Prostate gland (tissue), 2 donors: ENCODE data around the gene UMODL1. TPM values are rescaled to one million over a fixed set of nuclear protein-coding genes. Genes with fewer than 3 reads are reported as not detected.

Source experiments
- DNase-seq: peaks from one replicate; pipeline ENCODE4 v3.0.0-alpha.2; 2019; ENCODE audit warnings: low spot score
- H3K27ac ChIP-seq, 2 donors: fragments of 200-600 bp; sonication (generic); 2 replicates each; pipeline ENCODE4 v1.5.1; 2017 to 2019
- H3K27me3 ChIP-seq: fragments of 200-600 bp; sonication (generic); replicated peaks from 2 replicates; pipeline ENCODE4 v1.5.1; 2019; ENCODE audit not compliant: insufficient read depth
- H3K36me3 ChIP-seq, 2 donors: fragments of 200-600 bp; sonication (generic); 1 replicate in 1 of 2; 2 replicates in 1 of 2; pipeline versions ENCODE4 v1.5.1 to v1.8.1; 2017 to 2019
- H3K4me1 ChIP-seq: fragments of 200-600 bp; sonication (generic); replicated peaks from 2 replicates; pipeline ENCODE4 v1.5.1; 2019
- H3K4me3 ChIP-seq, 2 donors: fragments of 200-600 bp; sonication (generic); 2 replicates each; pipeline ENCODE4 v1.5.1; 2017 to 2019
- H3K9me3 ChIP-seq: fragments of 200-600 bp; sonication (generic); 2 replicates; pipeline ENCODE4 v1.5.1; 2017
- POLR2A ChIP-seq: fragments of 450-650 bp; IDR thresholded peaks from one replicate; pipeline ENCODE4 v1.6.1; 2016; ENCODE audit warnings: antibody characterized with exemption, mild to moderate bottlenecking
- POLR2AphosphoS5 ChIP-seq: sonication (generic); formaldehyde crosslinking; IDR thresholded peaks from one replicate; pipeline ENCODE4 v1.6.1; 2017; ENCODE audit warnings: antibody characterized with exemption
- WGBS: methylation state at CpG from one replicate; pipeline ENCODE4 v1.1.5; 2018; 5-methylcytosine and 5-hydroxymethylcytosine counted together
- intact Hi-C: fragments of 100-400 bp; cut with DNase I; formaldehyde crosslinking; loops from one replicate; pipeline ENCODE4 v1.14.2; 2022
- total RNA-seq, 2 donors: library from RNA; depleted of rRNA; stranded (reverse); fragments of >200 nt; gene quantifications; one replicate each; pipeline ENCODE4 v1.1.0, GENCODE V29; 2016
- TF ChIP-seq, protein P1 (sequence below), 4 experiments: fragments of 200-600 bp in 2 of 4; fragments of 450-650 bp in 2 of 4; sonication (generic) in 2 of 4; IDR thresholded peaks; 1 replicate in 3 of 4; 2 replicates in 1 of 4; pipeline ENCODE4 v1.5.1; 2016 to 2019; ENCODE audit warnings: antibody characterized with exemption in 4 of 4, mild to moderate bottlenecking in 2 of 4, moderate library complexity in 2 of 4

UMODL1 gene
- total RNA-seq, 2 donors from 2014 or later = 0.14 to 0.57 TPM

DNA sequence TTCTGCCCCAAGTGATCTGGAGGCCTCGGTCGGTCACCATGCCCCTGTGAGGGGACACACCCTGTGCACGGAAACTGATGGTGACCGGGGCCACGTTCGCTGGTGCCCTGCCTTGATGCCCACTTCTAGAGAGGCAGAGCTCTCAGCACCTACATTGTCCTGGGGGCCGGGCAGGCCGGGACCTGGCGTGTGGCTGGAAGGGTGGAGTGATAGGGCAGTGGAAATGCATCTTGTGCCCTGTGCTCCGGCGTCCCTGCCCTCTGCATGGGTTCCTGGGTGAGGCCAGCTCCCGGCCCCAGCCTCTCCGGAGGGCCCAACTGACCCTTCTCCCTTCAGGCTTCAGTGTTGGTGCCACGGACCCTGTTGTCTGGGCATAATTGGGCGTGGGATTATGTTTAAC lies 11.0 kb upstream of the UMODL1 start:
- no peaks in the 10 kb centered on the region for H3K27me3 ChIP-seq

DNA sequence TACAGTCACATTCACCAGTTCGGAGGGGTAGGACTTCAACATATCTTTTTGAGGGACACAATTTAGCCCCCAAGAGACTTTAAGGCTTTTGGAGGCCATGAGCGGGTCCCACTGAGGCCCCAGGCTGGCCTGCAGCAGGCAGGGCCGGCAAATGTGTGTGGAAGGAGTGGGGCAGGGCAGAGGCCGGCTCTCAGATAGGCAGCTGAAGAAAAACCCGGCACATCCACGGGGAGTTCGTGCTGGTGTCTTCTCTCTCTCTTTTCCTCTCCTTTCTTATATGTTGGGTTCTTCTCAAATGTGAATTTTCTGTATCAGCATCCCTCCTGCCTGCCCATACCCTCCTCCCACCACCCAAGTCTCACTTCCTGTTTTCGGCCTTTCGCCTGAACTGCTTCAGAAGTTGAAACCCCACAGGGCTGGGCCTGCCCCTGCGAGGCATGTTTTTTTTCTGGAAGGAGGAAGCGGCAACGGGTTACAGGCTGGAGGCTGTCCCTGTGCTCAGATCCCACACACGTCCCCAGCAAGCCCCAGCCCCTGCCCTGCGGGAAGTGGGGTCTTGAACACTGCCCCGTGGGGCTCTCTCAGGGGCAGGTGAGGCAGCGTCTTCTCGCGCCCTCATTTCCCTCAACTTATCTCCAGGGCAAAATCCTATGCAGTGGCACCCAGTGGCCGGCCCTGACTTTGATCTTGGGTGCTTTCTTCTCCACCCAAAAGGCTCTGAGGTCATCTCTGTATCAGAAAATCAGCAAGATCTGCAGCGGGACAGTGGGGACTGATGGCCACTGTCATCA lies 9.7 kb upstream of the UMODL1 start:
- Histone ChIP-seq H3K27me3 (no peaks in the 10 kb centered on the region), H3K27ac (no peak overlapping the region), H3K9me3 (no peaks in the 10 kb centered on the region), H3K36me3 (no peaks in the 10 kb centered on the region), H3K4me1 (peaks cover 16% of the 10 kb centered on the region), H3K4me3 (no peak overlapping the region)
- WGBS = 88% methylated on average over 19 of the region's 20 CpGs
- intact Hi-C loops = no loop called here
- TF ChIP-seq POLR2AphosphoS5 (no peak), POLR2A (no peak)
- TF ChIP-seq, protein P1, sequence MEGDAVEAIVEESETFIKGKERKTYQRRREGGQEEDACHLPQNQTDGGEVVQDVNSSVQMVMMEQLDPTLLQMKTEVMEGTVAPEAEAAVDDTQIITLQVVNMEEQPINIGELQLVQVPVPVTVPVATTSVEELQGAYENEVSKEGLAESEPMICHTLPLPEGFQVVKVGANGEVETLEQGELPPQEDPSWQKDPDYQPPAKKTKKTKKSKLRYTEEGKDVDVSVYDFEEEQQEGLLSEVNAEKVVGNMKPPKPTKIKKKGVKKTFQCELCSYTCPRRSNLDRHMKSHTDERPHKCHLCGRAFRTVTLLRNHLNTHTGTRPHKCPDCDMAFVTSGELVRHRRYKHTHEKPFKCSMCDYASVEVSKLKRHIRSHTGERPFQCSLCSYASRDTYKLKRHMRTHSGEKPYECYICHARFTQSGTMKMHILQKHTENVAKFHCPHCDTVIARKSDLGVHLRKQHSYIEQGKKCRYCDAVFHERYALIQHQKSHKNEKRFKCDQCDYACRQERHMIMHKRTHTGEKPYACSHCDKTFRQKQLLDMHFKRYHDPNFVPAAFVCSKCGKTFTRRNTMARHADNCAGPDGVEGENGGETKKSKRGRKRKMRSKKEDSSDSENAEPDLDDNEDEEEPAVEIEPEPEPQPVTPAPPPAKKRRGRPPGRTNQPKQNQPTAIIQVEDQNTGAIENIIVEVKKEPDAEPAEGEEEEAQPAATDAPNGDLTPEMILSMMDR (IDR thresholded peaks at IDR 0.05) = no peak
- no peak for DNase-seq

More for the DNA sequence above, 11.0 kb upstream of the UMODL1 start:
- WGBS = 94% methylated on average over 15 of the region's 15 CpGs
- Histone ChIP-seq H3K36me3 (no peaks in the 10 kb centered on the region), H3K9me3 (no peaks in the 10 kb centered on the region), H3K4me3 (no peak overlapping the region), H3K4me1 (peaks cover 16% of the 10 kb centered on the region), H3K27ac (no peak overlapping the region)
- no peak for DNase-seq
- intact Hi-C loops = no loop called here
- TF ChIP-seq POLR2AphosphoS5 = no peak
- TF ChIP-seq, protein P1 (IDR thresholded peaks at IDR 0.05) = no peak
- no peak for TF ChIP-seq POLR2A

DNA sequence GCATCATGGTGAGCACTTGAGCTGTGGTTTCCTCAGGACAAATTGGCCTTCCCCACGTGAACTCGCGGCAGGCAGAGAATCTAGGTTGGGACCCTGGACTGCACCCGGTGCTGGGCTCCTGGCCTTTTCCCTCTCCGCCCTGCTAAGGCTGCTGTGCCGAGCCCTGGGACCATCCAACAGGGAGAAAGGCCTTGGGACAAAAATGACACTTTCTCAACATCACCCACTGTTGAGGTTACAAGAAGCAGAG lies 9.2 kb upstream of the UMODL1 start:
- H3K36me3 ChIP-seq = no peaks in the 10 kb centered on the region
- intact Hi-C loops = no loop called here
- DNase-seq = no peak
- no peak overlapping the region for H3K27ac ChIP-seq
- peaks cover 16% of the 10 kb centered on the region for H3K4me1 ChIP-seq
- TF ChIP-seq POLR2AphosphoS5 = no peak
- no peak for TF ChIP-seq POLR2A
- TF ChIP-seq, protein P1 (IDR thresholded peaks at IDR 0.05) = no peak
- no peaks in the 10 kb centered on the region for H3K27me3 ChIP-seq
- 95% methylated on average over 6 of the region's 6 CpGs for WGBS
- no peaks in the 10 kb centered on the region for H3K9me3 ChIP-seq
- H3K4me3 ChIP-seq = no peak overlapping the region

DNA sequence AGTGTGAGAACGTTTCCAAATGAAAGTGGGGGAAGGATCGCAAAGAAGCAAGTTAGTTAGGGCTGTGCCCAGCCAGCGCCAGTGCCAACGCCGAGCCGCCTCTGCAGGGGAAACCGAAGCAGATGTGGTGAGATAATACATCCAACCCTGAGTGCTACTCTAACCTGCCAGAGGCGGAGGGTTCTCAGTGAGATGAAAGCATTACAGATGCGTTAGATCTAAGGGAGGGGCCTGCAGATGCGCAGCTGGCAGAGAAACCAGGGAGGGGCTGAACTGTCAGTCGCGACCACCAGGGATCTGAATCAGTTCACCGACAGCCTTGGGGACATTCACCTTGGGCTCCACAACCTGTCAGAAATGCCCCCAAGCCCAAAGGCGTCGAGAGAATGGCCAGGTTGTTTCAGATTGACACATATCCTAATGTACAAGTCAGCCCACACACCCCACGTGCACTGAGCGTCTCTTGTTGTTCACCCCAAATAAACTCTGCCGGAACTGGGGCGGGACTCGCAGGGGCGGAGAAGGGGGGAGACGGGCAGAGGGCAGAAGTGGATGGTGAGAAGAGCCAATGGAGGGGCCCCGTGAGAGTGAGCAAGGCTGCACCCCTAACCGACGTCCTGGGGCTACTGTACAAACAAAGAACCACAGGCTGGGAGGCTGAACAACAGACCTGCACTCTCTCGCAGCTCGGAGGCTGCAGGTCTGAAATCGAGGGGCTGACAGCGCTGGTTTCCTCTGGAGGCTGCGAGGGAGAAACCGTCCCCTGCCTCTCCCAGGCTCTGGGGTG lies 8.7 kb upstream of the UMODL1 start:
- H3K4me3 ChIP-seq = no peak overlapping the region
- intact Hi-C loops = no loop called here
- TF ChIP-seq POLR2AphosphoS5 = no peak
- TF ChIP-seq POLR2A = no peak
- TF ChIP-seq, protein P1 (IDR thresholded peaks at IDR 0.05) = no peak
- no peak overlapping the region for H3K27ac ChIP-seq
- no peaks in the 10 kb centered on the region for H3K36me3 ChIP-seq
- no peaks in the 10 kb centered on the region for H3K27me3 ChIP-seq
- DNase-seq = no peak
- H3K9me3 ChIP-seq = no peaks in the 10 kb centered on the region
- H3K4me1 ChIP-seq = peaks cover 16% of the 10 kb centered on the region
- WGBS = 59% methylated on average over 31 of the region's 31 CpGs

DNA sequence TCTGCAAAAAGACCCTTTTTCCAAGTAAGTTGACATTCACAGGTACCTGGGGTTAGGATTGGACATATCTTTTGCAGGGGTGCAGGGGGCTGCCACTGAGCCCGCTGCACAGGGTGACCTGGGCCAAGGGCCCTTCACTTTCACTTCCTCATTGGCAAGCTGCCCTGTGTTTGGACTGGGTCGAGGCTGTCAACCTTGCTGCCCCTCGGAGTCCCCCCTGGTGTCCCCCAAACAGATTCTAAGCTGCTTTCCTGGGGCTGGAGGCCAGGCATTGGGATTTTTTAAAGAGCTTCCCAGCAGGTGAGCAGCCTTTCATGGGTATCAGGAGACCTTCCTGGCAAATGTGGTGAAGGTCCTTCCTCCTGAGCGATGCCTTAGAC lies 7.9 kb upstream of the UMODL1 start:
- H3K36me3 ChIP-seq = no peaks in the 10 kb centered on the region
- H3K9me3 ChIP-seq = no peaks in the 10 kb centered on the region
- H3K4me3 ChIP-seq = no peak overlapping the region
- WGBS = 61% methylated on average over 4 of the region's 4 CpGs
- no peak for TF ChIP-seq POLR2AphosphoS5
- TF ChIP-seq POLR2A = no peak
- TF ChIP-seq, protein P1 (IDR thresholded peaks at IDR 0.05) = no peak
- no peak for DNase-seq
- no peaks in the 10 kb centered on the region for H3K27me3 ChIP-seq
- H3K4me1 ChIP-seq = peaks cover 12% of the 10 kb centered on the region
- H3K27ac ChIP-seq = no peak overlapping the region
- intact Hi-C loops = no loop called here
